ENCODE data around the gene WDR19.
"Not testable (repeated sequence)": the region's sequence is repeated elsewhere in the genome, so short reads cannot be mapped to it uniquely, and the experiment has no call there.

Gene WDR19

DNA sequence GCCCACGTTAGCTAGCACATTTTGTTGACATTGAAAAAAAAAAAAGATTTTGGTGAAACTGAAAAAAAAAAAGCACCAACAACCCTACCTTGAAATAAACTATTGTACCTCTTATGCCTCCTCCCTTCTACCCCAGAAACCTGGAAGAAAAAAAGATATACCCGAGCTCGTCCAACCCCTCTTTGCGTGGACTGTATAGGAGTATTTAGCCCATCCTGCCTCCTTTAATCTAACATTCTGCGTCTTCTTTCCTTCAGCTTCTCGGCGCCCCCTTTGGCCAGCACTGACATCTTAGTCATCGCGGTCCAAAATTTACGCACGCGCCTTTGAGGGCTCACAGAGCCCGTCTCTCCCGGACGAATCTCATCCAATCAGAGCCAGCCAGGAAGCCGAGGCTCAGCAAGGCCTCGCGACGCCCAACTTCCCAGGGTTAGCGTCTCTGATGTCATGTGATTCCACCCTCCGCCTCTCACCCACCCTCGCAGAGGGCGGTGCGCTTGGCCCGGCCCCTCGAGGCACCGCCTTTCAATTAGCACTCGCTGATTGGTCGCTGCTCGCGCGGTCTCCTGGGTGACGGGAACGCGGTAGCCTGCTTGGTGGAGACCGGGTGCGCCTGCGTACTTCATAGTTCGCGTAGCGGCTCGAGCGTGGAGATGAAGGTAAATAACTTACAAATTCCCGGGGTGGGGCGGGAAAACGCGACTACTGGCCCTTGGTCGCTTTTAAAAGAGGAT, at the start of gene WDR19:
Gene WDR19, plus strand, starts transcription at position 625 of the 734 bp plus-strand sequence. Its CDS starts 29 bp downstream, at position 654.
- H3K27ac ChIP-seq (ENCODE audit: low read depth, low read length): peak within 1 kb of the TSS; percentile 81
- no peaks in the 10 kb centered on the region for H3K27me3 ChIP-seq (ENCODE audit: control insufficient read depth in 5 of 5, insufficient read depth in 4 of 5, low read length in 5 of 5)
- H3K4me1 ChIP-seq (ENCODE audit: control insufficient read depth in 5 of 5, insufficient read depth in 5 of 5, low read length in 5 of 5): peaks cover 3 to 21% (median 20%) of the 10 kb centered on the region in 5 donors
- peak within 1 kb of the TSS; percentile 76 to 99 (median 97) for H3K4me3 ChIP-seq (ENCODE audit: low read depth in 1 of 5, low read length in 5 of 5)
- peaks cover 0 to 4% (median 2%) of the 10 kb centered on the region in 5 donors for H3K36me3 ChIP-seq (ENCODE audit: control insufficient read depth in 5 of 5, insufficient read depth in 5 of 5, low read length in 5 of 5)
- H3K9me3 ChIP-seq (ENCODE audit: control insufficient read depth in 5 of 5, low read length in 5 of 5): no peaks in the 10 kb centered on the region
- H3K9ac ChIP-seq (ENCODE audit: low read length in 5 of 5): peak within 1 kb of the TSS; percentile 78 to 88 (median 84)

DNA sequence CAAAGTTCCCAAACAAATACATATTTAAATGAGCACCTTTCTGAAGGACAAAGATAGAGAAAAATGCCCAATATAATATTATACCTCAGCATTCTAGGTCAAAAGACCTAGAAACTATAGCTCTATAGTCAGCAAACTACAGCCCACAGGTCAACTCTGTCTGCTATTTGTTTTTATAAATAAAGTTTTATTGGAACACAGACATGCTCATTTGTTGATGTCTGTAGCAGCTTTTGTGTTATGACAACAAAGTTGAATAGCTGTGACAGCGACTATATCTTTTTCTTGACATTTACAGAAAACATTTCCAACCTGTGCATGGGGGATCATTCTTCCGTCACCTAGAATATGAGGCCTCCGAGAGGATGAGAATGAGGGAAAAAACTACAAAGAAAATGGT, 48.7 kb upstream of the WDR19 start:
- Histone ChIP-seq H3K36me3 (ENCODE audit: control insufficient read depth in 5 of 5, insufficient read depth in 5 of 5, low read length in 5 of 5) (no peaks in the 10 kb centered on the region), H3K27me3 (ENCODE audit: control insufficient read depth in 5 of 5, insufficient read depth in 4 of 5, low read length in 5 of 5) (no peaks in the 10 kb centered on the region), H3K27ac (ENCODE audit: low read depth, low read length) (no peak overlapping the region), H3K9ac (ENCODE audit: low read length in 5 of 5) (no peak overlapping the region), H3K4me1 (ENCODE audit: control insufficient read depth in 5 of 5, insufficient read depth in 5 of 5, low read length in 5 of 5) (peaks cover 3 to 7% (median 7%) of the 10 kb centered on the region in 5 donors), H3K4me3 (ENCODE audit: low read depth in 1 of 5, low read length in 5 of 5) (no peak overlapping the region), H3K9me3 (ENCODE audit: control insufficient read depth in 5 of 5, low read length in 5 of 5) (no peaks in the 10 kb centered on the region)

DNA sequence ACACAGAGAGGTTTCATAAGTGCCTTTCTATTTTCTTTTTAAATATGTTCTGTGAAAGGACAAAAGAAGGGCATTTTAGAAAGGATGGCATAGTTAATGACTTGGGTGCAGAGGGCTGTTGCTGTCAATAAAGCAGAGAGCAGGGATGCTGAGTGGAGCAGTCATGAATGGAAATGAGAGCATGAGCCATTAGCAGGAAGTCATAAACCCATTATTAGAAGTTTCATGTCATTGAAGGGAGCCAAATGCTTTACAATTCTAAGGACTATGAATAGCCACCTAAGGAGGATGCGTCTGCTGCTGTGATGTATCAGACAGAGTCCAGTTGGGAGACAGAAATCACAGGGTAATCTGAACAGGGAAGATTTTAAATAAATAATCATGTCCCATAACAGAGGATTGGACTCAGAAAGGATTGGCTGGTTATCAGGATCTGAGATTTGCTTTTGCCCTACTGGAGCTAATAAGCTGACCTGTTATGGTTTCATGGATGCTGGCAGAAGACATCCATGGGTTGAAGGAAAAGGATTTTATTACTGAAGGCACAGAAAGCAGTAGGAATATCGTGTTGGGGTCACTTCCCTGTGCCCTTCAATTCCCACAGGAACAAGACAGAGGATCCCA, 47.5 kb upstream of the WDR19 start:
- Histone ChIP-seq H3K9me3 (ENCODE audit: control insufficient read depth in 5 of 5, low read length in 5 of 5) (no peaks in the 10 kb centered on the region), H3K27ac (ENCODE audit: low read depth, low read length) (no peak overlapping the region), H3K4me1 (ENCODE audit: control insufficient read depth in 5 of 5, insufficient read depth in 5 of 5, low read length in 5 of 5) (peaks cover 3 to 7% (median 7%) of the 10 kb centered on the region in 5 donors), H3K27me3 (ENCODE audit: control insufficient read depth in 5 of 5, insufficient read depth in 4 of 5, low read length in 5 of 5) (no peaks in the 10 kb centered on the region), H3K9ac (ENCODE audit: low read length in 5 of 5) (peak overlapping the region in 3 of 5 donors; percentile 3 to 20 (median 4)), H3K36me3 (ENCODE audit: control insufficient read depth in 5 of 5, insufficient read depth in 5 of 5, low read length in 5 of 5) (no peaks in the 10 kb centered on the region), H3K4me3 (ENCODE audit: low read depth in 1 of 5, low read length in 5 of 5) (peak overlapping the region in 1 of 5 donors; percentile 18)

DNA sequence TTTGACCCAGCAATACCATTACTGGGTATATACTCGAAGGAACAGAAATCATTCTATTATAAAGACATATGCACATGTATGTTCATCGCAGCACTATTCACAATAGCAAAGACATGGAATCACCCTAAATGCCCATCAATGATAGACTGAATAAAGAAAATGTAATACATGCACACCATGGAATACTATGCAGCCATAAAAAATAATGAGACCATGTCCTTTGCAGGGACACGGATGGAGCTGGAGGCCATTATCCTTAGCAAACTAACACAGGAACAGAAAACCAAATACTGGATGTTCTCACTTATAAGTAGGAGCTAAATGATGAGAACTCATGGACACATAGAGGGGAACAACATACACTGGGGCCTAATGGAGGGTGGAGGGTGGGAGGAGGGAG, 44.1 kb upstream of the WDR19 start:
- not testable (repeated sequence) for H3K27me3 ChIP-seq (ENCODE audit: control insufficient read depth in 5 of 5, insufficient read depth in 4 of 5, low read length in 5 of 5); H3K4me1 ChIP-seq (ENCODE audit: control insufficient read depth in 5 of 5, insufficient read depth in 5 of 5, low read length in 5 of 5); H3K9me3 ChIP-seq (ENCODE audit: control insufficient read depth in 5 of 5, low read length in 5 of 5); H3K27ac ChIP-seq (ENCODE audit: low read depth, low read length); H3K9ac ChIP-seq (ENCODE audit: low read length in 5 of 5); H3K4me3 ChIP-seq (ENCODE audit: low read depth in 1 of 5, low read length in 5 of 5); H3K36me3 ChIP-seq (ENCODE audit: control insufficient read depth in 5 of 5, insufficient read depth in 5 of 5, low read length in 5 of 5)

DNA sequence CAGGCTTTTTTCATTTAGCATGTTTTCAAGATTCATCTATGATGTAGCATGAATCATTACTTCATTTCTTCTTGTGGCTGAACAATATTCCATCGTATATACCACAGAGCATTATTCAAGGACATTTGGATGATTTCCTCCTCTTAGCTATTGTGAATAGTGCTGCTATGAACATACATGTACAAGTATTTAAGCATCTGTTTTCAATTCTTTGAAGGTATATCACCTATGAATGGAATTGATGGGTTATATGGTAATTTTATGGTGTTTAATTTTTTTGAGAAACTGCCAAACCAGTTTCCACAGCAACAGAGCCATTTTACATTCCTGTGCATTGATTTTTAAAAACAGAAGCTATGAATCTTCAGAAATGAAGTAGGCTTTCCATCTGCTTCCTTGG, 36.1 kb upstream of the WDR19 start:
- no peaks in the 10 kb centered on the region for H3K9me3 ChIP-seq (ENCODE audit: control insufficient read depth in 5 of 5, low read length in 5 of 5)
- H3K27me3 ChIP-seq (ENCODE audit: control insufficient read depth in 5 of 5, insufficient read depth in 4 of 5, low read length in 5 of 5): no peaks in the 10 kb centered on the region
- H3K36me3 ChIP-seq (ENCODE audit: control insufficient read depth in 5 of 5, insufficient read depth in 5 of 5, low read length in 5 of 5): no peaks in the 10 kb centered on the region
- no peak overlapping the region for H3K27ac ChIP-seq (ENCODE audit: low read depth, low read length)
- H3K4me1 ChIP-seq (ENCODE audit: control insufficient read depth in 5 of 5, insufficient read depth in 5 of 5, low read length in 5 of 5): peaks cover 0 to 2% (median 0%) of the 10 kb centered on the region in 5 donors
- H3K9ac ChIP-seq (ENCODE audit: low read length in 5 of 5): no peak overlapping the region
- no peak overlapping the region for H3K4me3 ChIP-seq (ENCODE audit: low read depth in 1 of 5, low read length in 5 of 5)

DNA sequence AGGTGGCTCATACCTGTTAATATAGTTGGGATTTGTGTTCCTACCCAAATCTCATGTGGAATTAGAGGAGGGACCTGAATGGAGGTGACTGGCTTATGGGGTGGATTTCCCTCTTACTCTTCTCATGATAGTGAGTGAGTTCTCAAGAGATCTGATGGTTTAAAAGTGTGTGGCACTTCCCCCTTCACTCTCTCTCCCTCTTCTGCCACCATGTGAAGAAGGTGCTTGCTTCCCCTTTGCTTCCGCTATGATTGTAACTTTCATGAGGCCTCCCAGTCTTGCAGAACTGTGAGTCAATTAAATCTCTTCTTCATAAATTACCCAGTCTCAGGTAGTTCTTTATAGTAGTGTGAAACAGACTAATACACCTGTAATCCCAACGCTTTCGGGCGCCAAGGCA, 28.3 kb upstream of the WDR19 start:
- H3K9me3 ChIP-seq (ENCODE audit: control insufficient read depth in 5 of 5, low read length in 5 of 5): no peaks in the 10 kb centered on the region
- no peaks in the 10 kb centered on the region for H3K27me3 ChIP-seq (ENCODE audit: control insufficient read depth in 5 of 5, insufficient read depth in 4 of 5, low read length in 5 of 5)
- H3K4me3 ChIP-seq (ENCODE audit: low read depth in 1 of 5, low read length in 5 of 5): no peak overlapping the region
- H3K27ac ChIP-seq (ENCODE audit: low read depth, low read length): no peak overlapping the region
- no peak overlapping the region for H3K9ac ChIP-seq (ENCODE audit: low read length in 5 of 5)
- H3K36me3 ChIP-seq (ENCODE audit: control insufficient read depth in 5 of 5, insufficient read depth in 5 of 5, low read length in 5 of 5): no peaks in the 10 kb centered on the region
- H3K4me1 ChIP-seq (ENCODE audit: control insufficient read depth in 5 of 5, insufficient read depth in 5 of 5, low read length in 5 of 5): peaks cover 0 to 2% (median 0%) of the 10 kb centered on the region in 5 donors

DNA sequence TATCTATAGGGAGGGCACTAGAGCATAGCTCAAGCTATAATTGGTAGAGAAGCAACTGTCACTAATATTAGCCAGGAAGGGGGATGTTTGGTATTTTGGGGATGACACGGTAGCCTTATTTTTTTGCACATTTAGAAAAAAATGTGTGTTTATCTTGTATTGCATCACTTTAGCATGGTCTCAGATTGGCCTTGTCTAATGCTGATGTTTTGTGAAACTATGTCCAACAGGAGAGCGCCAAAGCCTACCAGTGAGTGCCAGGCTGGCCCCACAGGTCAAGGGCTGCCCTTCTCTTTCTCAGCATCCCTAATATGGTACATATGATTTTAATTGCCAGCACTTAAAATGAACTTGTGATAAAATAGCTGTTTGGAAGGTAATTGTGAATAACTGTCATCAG, 24.8 kb upstream of the WDR19 start:
- Histone ChIP-seq H3K36me3 (ENCODE audit: control insufficient read depth in 5 of 5, insufficient read depth in 5 of 5, low read length in 5 of 5) (no peaks in the 10 kb centered on the region), H3K27ac (ENCODE audit: low read depth, low read length) (no peak overlapping the region), H3K9me3 (ENCODE audit: control insufficient read depth in 5 of 5, low read length in 5 of 5) (no peaks in the 10 kb centered on the region), H3K9ac (ENCODE audit: low read length in 5 of 5) (no peak overlapping the region), H3K27me3 (ENCODE audit: control insufficient read depth in 5 of 5, insufficient read depth in 4 of 5, low read length in 5 of 5) (no peaks in the 10 kb centered on the region), H3K4me1 (ENCODE audit: control insufficient read depth in 5 of 5, insufficient read depth in 5 of 5, low read length in 5 of 5) (no peaks in the 10 kb centered on the region), H3K4me3 (ENCODE audit: low read depth in 1 of 5, low read length in 5 of 5) (no peak overlapping the region)

DNA sequence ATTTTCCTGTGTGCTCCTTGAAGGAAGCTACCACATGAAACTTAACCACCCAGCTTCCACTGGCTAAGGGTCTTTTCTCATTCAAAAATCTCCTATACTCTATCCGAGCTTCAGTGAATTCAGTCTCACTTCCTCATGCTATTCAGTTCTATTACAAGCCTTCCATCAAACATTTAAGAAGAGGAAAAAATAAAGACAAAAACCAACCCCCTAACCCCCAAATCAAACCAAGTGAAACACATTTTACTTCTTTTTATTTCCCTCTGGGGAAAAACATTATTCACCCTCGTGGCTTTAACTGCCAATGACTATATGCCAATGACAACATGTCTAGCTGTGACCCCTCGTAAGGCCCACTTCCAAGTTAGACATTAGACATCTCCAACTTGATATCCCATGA, 16.2 kb upstream of the WDR19 start:
- Histone ChIP-seq H3K9me3 (ENCODE audit: control insufficient read depth in 5 of 5, low read length in 5 of 5) (peaks cover 0 to 5% (median 3%) of the 10 kb centered on the region in 5 donors), H3K4me1 (ENCODE audit: control insufficient read depth in 5 of 5, insufficient read depth in 5 of 5, low read length in 5 of 5) (peaks cover 0 to 9% (median 0%) of the 10 kb centered on the region in 5 donors), H3K27ac (ENCODE audit: low read depth, low read length) (no peak overlapping the region), H3K9ac (ENCODE audit: low read length in 5 of 5) (no peak overlapping the region), H3K4me3 (ENCODE audit: low read depth in 1 of 5, low read length in 5 of 5) (no peak overlapping the region), H3K36me3 (ENCODE audit: control insufficient read depth in 5 of 5, insufficient read depth in 5 of 5, low read length in 5 of 5) (no peaks in the 10 kb centered on the region), H3K27me3 (ENCODE audit: control insufficient read depth in 5 of 5, insufficient read depth in 4 of 5, low read length in 5 of 5) (no peaks in the 10 kb centered on the region)

DNA sequence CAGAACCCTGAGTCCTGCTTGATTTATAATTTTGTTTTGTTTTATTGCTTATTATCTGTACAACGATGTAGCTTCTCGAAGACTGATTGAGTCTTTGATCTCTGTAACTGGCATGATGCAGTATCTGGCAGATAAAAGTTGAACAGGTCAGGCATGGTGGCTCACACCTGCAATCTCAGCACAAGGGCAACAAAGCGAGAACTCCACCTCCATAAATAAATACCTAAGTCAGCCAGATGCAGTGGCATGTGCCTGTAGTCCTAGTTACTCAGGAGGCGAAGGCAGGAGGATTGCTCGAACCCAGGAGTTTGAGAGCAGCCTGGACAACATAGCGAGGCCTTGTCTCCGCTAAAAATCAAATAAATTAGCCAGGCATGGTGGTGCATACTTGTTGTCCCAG, 15.7 kb upstream of the WDR19 start:
- peaks cover 0 to 9% (median 0%) of the 10 kb centered on the region in 5 donors for H3K4me1 ChIP-seq (ENCODE audit: control insufficient read depth in 5 of 5, insufficient read depth in 5 of 5, low read length in 5 of 5)
- H3K9ac ChIP-seq (ENCODE audit: low read length in 5 of 5): no peak overlapping the region
- no peak overlapping the region for H3K27ac ChIP-seq (ENCODE audit: low read depth, low read length)
- H3K4me3 ChIP-seq (ENCODE audit: low read depth in 1 of 5, low read length in 5 of 5): no peak overlapping the region
- H3K36me3 ChIP-seq (ENCODE audit: control insufficient read depth in 5 of 5, insufficient read depth in 5 of 5, low read length in 5 of 5): no peaks in the 10 kb centered on the region
- no peaks in the 10 kb centered on the region for H3K27me3 ChIP-seq (ENCODE audit: control insufficient read depth in 5 of 5, insufficient read depth in 4 of 5, low read length in 5 of 5)
- H3K9me3 ChIP-seq (ENCODE audit: control insufficient read depth in 5 of 5, low read length in 5 of 5): peaks cover 0 to 5% (median 3%) of the 10 kb centered on the region in 5 donors

DNA sequence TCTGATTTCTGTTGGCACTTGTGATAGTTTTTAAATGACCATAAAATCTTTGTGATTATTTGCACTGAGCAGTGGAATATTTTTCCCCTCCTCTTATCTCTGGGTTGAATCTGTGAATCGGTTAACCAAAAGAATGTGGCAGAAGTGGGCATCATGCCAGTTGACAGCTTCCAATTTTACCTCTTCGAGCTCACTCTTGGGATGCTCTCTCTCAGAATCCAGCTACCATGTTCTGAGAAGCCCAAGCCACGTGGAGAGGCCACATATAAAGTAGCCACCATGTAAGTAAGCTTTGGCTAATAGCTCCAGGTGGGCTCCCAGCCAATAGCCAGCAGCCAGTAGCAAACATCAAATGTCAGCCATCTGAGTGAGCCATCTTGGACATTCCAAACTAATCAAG, 12.9 kb upstream of the WDR19 start:
- Histone ChIP-seq H3K27ac (ENCODE audit: low read depth, low read length) (no peak overlapping the region), H3K9me3 (ENCODE audit: control insufficient read depth in 5 of 5, low read length in 5 of 5) (peaks cover 0 to 5% (median 3%) of the 10 kb centered on the region in 5 donors), H3K27me3 (ENCODE audit: control insufficient read depth in 5 of 5, insufficient read depth in 4 of 5, low read length in 5 of 5) (no peaks in the 10 kb centered on the region), H3K36me3 (ENCODE audit: control insufficient read depth in 5 of 5, insufficient read depth in 5 of 5, low read length in 5 of 5) (no peaks in the 10 kb centered on the region), H3K4me3 (ENCODE audit: low read depth in 1 of 5, low read length in 5 of 5) (no peak overlapping the region), H3K9ac (ENCODE audit: low read length in 5 of 5) (no peak overlapping the region), H3K4me1 (ENCODE audit: control insufficient read depth in 5 of 5, insufficient read depth in 5 of 5, low read length in 5 of 5) (peaks cover 0 to 9% (median 0%) of the 10 kb centered on the region in 5 donors)

Data from subcutaneous abdominal adipose tissue (tissue), 5 donors.